ENCODE data around the gene PEX3. TPM values are rescaled to one million over a fixed set of nuclear protein-coding genes. Genes with fewer than 3 reads are reported as not detected.

Gene PEX3, protein sequence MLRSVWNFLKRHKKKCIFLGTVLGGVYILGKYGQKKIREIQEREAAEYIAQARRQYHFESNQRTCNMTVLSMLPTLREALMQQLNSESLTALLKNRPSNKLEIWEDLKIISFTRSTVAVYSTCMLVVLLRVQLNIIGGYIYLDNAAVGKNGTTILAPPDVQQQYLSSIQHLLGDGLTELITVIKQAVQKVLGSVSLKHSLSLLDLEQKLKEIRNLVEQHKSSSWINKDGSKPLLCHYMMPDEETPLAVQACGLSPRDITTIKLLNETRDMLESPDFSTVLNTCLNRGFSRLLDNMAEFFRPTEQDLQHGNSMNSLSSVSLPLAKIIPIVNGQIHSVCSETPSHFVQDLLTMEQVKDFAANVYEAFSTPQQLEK
- total RNA-seq (2021) (13.5 to 15.7 TPM (median 15.4 TPM) in 3 replicates), Bru-seq, nascent RNA (percentile 73 among the genes with signal in this experiment)
- long read RNA-seq, experiment 1, transcript PEX3-201 (12 exons, 1,969 nt), result major isoform, 87 of 100 reads
- long read RNA-seq, experiment 1, partial matches to known transcripts, result 5 of 100 reads
- long read RNA-seq, experiment 1, other reads (novel, unspliced or antisense), result 8 of 100 reads
- long read RNA-seq, experiment 2, transcript PEX3-201 (12 exons, 1,969 nt), result major isoform, 10 of 17 reads
- long read RNA-seq, experiment 2, partial matches to known transcripts, result 6 of 17 reads
- long read RNA-seq, experiment 2, other reads (novel, unspliced or antisense), result 1 of 17 reads
- long read RNA-seq, experiment 3, transcript PEX3-201 (12 exons, 1,969 nt), result major isoform, 39 of 42 reads
- long read RNA-seq, experiment 3, partial matches to known transcripts, result 1 of 42 reads
- long read RNA-seq, experiment 3, other reads (novel, unspliced or antisense), result 2 of 42 reads

DNA sequence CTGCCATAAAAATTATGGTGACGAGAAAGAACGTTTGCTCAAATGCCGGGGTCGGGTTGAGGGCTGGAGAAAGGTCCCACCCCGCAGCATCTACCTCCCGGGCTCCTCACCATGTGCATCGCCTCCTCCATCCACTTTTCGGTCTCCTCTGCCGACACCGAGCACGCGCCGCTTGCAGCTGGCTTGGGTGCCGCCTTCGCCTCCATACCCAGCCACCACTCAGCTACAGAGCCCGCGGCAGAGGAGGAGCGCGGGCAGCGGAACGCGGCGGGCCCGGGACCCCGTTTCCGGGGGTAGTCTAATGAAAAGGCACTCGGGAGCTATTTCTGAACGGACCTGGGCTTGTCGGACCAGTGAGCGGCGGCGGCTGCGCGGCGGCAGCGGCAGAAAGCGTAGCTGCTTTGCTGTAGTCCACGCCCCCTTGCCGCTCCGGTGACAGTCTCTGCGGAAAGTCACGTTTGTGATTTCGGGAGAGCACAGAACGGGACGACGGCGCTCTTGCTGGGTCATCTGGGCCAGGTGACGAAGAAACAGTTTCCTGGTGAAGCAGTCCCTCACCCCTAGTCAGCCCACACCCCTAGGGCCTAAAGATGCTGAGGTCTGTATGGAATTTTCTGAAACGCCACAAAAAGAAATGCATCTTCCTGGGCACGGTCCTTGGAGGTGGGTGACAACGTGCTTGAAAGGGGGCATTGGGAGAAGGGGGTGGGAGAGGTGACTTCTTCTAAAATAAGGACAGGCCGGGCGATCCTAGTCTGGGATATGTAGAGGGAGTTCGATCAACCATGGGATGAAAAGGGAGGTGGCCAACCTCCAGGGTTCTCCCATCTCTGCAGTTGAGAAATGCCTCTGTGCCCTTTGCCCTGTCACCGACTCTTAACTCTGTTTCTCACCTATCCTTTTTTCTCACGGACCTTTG is at the start of gene PEX3, which contains the start of gene ADAT2:
Gene PEX3, plus strand, starts transcription at position 353 of the 919 bp plus-strand sequence. Its CDS starts 238 bp downstream, at position 591.
Gene ADAT2, minus strand, starts transcription at position 243 of the 919 bp plus-strand sequence. Its CDS starts 37 bp downstream, at position 206.
- H3K9me3 Mint-ChIP-seq, result no peaks in the 10 kb centered on the region
- peaks cover 13% of the 10 kb centered on the region for H3K4me1 Mint-ChIP-seq
- H3K4me3 Mint-ChIP-seq, result peak within 1 kb of the TSS; percentile 94
- no peaks in the 10 kb centered on the region for H3K36me3 Mint-ChIP-seq
- ATAC-seq (peak; percentile 99), DNase-seq (ENCODE audit: low spot score) (peak; percentile 92)
- H3K27ac Mint-ChIP-seq, result peak within 1 kb of the TSS; percentile 88
- POLR2A ChIA-PET, result interaction anchor here (0.8 to 1.0 kb wide), 3 partner anchors 16 to 392 kb away, joined by 3 to 5 read pairs (median 3); partner anchors contain the start of gene LTV1
- CTCF ChIA-PET, result interaction anchor here (0.5 to 1.9 kb wide), 5 partner anchors 24 to 1546 kb away, joined by 3 to 6 read pairs (median 5); no protein-coding TSS in a partner anchor
- H3K27me3 Mint-ChIP-seq (ENCODE audit: low read depth), result no peaks in the 10 kb centered on the region
- peak; percentile 49 for TF ChIP-seq NFYB (CRISPR knock-in tag; conservative IDR thresholded peaks at IDR 0.05; ENCODE audit: low read depth)
- TF ChIP-seq FOXP1 (CRISPR knock-in tag; IDR thresholded peaks at IDR 0.05; ENCODE audit: borderline replicate concordance), result peak; percentile 93
- 0 out of 2 replicates have a peak, but pooled peaks have one; percentile 26 for TF ChIP-seq ATF1 (CRISPR knock-in tag; IDR thresholded peaks at IDR 0.05)
- peak; percentile 92 for TF ChIP-seq FOXK1 (CRISPR knock-in tag; IDR thresholded peaks at IDR 0.05)
- TF ChIP-seq, protein P1, sequence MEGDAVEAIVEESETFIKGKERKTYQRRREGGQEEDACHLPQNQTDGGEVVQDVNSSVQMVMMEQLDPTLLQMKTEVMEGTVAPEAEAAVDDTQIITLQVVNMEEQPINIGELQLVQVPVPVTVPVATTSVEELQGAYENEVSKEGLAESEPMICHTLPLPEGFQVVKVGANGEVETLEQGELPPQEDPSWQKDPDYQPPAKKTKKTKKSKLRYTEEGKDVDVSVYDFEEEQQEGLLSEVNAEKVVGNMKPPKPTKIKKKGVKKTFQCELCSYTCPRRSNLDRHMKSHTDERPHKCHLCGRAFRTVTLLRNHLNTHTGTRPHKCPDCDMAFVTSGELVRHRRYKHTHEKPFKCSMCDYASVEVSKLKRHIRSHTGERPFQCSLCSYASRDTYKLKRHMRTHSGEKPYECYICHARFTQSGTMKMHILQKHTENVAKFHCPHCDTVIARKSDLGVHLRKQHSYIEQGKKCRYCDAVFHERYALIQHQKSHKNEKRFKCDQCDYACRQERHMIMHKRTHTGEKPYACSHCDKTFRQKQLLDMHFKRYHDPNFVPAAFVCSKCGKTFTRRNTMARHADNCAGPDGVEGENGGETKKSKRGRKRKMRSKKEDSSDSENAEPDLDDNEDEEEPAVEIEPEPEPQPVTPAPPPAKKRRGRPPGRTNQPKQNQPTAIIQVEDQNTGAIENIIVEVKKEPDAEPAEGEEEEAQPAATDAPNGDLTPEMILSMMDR (IDR thresholded peaks at IDR 0.05), result no peak
- no peak for TF ChIP-seq JAZF1 (CRISPR knock-in tag; IDR thresholded peaks at IDR 0.05)
- no peak for TF ChIP-seq SOX15 (CRISPR knock-in tag; IDR thresholded peaks at IDR 0.05)
- peak; percentile 78 for TF ChIP-seq CREM (CRISPR knock-in tag; IDR thresholded peaks at IDR 0.05)
- TF ChIP-seq MXD4 (CRISPR knock-in tag; IDR thresholded peaks at IDR 0.05; ENCODE audit: borderline replicate concordance), result no peak
- TF ChIP-seq SMAD4 (CRISPR knock-in tag; IDR thresholded peaks at IDR 0.05), result no peak
- TF ChIP-seq, protein P2, sequence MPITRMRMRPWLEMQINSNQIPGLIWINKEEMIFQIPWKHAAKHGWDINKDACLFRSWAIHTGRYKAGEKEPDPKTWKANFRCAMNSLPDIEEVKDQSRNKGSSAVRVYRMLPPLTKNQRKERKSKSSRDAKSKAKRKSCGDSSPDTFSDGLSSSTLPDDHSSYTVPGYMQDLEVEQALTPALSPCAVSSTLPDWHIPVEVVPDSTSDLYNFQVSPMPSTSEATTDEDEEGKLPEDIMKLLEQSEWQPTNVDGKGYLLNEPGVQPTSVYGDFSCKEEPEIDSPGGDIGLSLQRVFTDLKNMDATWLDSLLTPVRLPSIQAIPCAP (CRISPR knock-in tag; IDR thresholded peaks at IDR 0.05), result peak; percentile 79; the same call in 1 of the 2 replicates
- TF ChIP-seq ZNF423 (CRISPR knock-in tag; IDR thresholded peaks at IDR 0.05), result no peak
- TF ChIP-seq ETV6 (CRISPR knock-in tag; IDR thresholded peaks at IDR 0.05), result peak; percentile 97
- TF ChIP-seq, protein P3, sequence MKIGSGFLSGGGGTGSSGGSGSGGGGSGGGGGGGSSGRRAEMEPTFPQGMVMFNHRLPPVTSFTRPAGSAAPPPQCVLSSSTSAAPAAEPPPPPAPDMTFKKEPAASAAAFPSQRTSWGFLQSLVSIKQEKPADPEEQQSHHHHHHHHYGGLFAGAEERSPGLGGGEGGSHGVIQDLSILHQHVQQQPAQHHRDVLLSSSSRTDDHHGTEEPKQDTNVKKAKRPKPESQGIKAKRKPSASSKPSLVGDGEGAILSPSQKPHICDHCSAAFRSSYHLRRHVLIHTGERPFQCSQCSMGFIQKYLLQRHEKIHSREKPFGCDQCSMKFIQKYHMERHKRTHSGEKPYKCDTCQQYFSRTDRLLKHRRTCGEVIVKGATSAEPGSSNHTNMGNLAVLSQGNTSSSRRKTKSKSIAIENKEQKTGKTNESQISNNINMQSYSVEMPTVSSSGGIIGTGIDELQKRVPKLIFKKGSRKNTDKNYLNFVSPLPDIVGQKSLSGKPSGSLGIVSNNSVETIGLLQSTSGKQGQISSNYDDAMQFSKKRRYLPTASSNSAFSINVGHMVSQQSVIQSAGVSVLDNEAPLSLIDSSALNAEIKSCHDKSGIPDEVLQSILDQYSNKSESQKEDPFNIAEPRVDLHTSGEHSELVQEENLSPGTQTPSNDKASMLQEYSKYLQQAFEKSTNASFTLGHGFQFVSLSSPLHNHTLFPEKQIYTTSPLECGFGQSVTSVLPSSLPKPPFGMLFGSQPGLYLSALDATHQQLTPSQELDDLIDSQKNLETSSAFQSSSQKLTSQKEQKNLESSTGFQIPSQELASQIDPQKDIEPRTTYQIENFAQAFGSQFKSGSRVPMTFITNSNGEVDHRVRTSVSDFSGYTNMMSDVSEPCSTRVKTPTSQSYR (CRISPR knock-in tag; IDR thresholded peaks at IDR 0.05), result 0 out of 2 replicates have a peak, but pooled peaks have one; percentile 69
- TF ChIP-seq, protein P4, sequence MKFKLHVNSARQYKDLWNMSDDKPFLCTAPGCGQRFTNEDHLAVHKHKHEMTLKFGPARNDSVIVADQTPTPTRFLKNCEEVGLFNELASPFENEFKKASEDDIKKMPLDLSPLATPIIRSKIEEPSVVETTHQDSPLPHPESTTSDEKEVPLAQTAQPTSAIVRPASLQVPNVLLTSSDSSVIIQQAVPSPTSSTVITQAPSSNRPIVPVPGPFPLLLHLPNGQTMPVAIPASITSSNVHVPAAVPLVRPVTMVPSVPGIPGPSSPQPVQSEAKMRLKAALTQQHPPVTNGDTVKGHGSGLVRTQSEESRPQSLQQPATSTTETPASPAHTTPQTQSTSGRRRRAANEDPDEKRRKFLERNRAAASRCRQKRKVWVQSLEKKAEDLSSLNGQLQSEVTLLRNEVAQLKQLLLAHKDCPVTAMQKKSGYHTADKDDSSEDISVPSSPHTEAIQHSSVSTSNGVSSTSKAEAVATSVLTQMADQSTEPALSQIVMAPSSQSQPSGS (CRISPR knock-in tag; IDR thresholded peaks at IDR 0.05; ENCODE audit: borderline replicate concordance, low read depth), result no peak
- no peak for TF ChIP-seq ESRRA (CRISPR knock-in tag; IDR thresholded peaks at IDR 0.05; ENCODE audit: borderline replicate concordance)
- TF ChIP-seq ZNF219 (CRISPR knock-in tag; IDR thresholded peaks at IDR 0.05; ENCODE audit: borderline replicate concordance), result 0 out of 2 replicates have a peak, but pooled peaks have one; percentile 45
- no peak for TF ChIP-seq KAT7 (CRISPR knock-in tag; IDR thresholded peaks at IDR 0.05; ENCODE audit: borderline replicate concordance)
- TF ChIP-seq, protein P5, sequence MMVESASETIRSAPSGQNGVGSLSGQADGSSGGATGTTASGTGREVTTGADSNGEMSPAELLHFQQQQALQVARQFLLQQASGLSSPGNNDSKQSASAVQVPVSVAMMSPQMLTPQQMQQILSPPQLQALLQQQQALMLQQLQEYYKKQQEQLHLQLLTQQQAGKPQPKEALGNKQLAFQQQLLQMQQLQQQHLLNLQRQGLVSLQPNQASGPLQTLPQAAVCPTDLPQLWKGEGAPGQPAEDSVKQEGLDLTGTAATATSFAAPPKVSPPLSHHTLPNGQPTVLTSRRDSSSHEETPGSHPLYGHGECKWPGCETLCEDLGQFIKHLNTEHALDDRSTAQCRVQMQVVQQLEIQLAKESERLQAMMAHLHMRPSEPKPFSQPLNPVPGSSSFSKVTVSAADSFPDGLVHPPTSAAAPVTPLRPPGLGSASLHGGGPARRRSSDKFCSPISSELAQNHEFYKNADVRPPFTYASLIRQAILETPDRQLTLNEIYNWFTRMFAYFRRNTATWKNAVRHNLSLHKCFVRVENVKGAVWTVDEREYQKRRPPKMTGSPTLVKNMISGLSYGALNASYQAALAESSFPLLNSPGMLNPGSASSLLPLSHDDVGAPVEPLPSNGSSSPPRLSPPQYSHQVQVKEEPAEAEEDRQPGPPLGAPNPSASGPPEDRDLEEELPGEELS (CRISPR knock-in tag; IDR thresholded peaks at IDR 0.05), result peak; percentile 93; the same call in 1 of the 2 replicates

All from WTC11 (cell line).